Measurements from ENCODE around the gene HUWE1.

- TF ChIP-seq EP300 (IDR thresholded peaks at IDR 0.05; ENCODE audit: low read depth), result no peak
- no peak for TF ChIP-seq POLR2A (IDR thresholded peaks at IDR 0.05)
- no peak for TF ChIP-seq CTCF (IDR thresholded peaks at IDR 0.05)
Observed at GRCh38 chrX:53728506-53728905, 42.0 kb upstream of the HUWE1 start.

Measured in transverse colon (tissue), 3 donors.